PFSK-1 (cell line): ENCODE results near the gene TMEM126B.

ENCODE experiments used
- FOXP2 ChIP-seq: optimal IDR thresholded peaks from 2 replicates; pipeline ENCODE3; 2011; ENCODE audit warnings: borderline replicate concordance, control low read depth, inconsistent platforms; ENCODE audit not compliant: insufficient read depth; ENCODE audit errors: extremely low read length, extremely low read depth
- POLR2AphosphoS5 ChIP-seq: IDR thresholded peaks from 2 replicates; pipeline ENCODE4 v1.6.1; 2012; ENCODE audit warnings: low read depth, mild to moderate bottlenecking, control low read depth, low read length, moderate library complexity
- REST ChIP-seq, 2 experiments: IDR thresholded peaks; 2 replicates each; pipeline versions ENCODE4 v1.6.1 to v1.8.0; 2011 to 2012; ENCODE audit warnings: low read depth in 2 of 2, low read length in 2 of 2, control low read depth in 1 of 2, inconsistent platforms in 1 of 2, mild to moderate bottlenecking in 1 of 2, moderate library complexity in 1 of 2; ENCODE audit not compliant: insufficient read depth in 1 of 2
- SIN3A ChIP-seq: IDR thresholded peaks from 2 replicates; pipeline ENCODE4 v1.6.1; 2012; ENCODE audit warnings: mild to moderate bottlenecking, low read length, moderate library complexity, borderline replicate concordance; ENCODE audit not compliant: insufficient read depth
- TAF1 ChIP-seq: IDR thresholded peaks from 2 replicates; pipeline ENCODE4 v1.6.1; 2012; ENCODE audit warnings: low read length, control low read depth, borderline replicate concordance; ENCODE audit not compliant: insufficient read depth

TMEM126B gene

GRCh38 chr11:85595285-85595884 lies 33.0 kb upstream of the TMEM126B start:
- TF ChIP-seq TAF1 (no peak), REST (IDR thresholded peaks at IDR 0.05; ENCODE audit: insufficient read depth in 1 of 2, low read depth in 2 of 2, low read length in 2 of 2) (no peak)

GRCh38 chr11:85596886-85597285 lies 31.5 kb upstream of the TMEM126B start:
- TF ChIP-seq POLR2AphosphoS5 (no peak), TAF1 (no peak), REST (IDR thresholded peaks at IDR 0.05; ENCODE audit: insufficient read depth in 1 of 2, low read depth in 2 of 2, low read length in 2 of 2) (no peak), SIN3A (no peak), FOXP2 (no peak)

GRCh38 chr11:85599083-85599482 lies 29.3 kb upstream of the TMEM126B start:
- TF ChIP-seq SIN3A (no peak), FOXP2 (no peak), REST (IDR thresholded peaks at IDR 0.05; ENCODE audit: insufficient read depth in 1 of 2, low read depth in 2 of 2, low read length in 2 of 2) (no peak), TAF1 (no peak), POLR2AphosphoS5 (no peak)

GRCh38 chr11:85602526-85603213 lies 25.7 kb upstream of the TMEM126B start:
- TF ChIP-seq TAF1 (no peak), SIN3A (no peak), FOXP2 (no peak), REST (IDR thresholded peaks at IDR 0.05; ENCODE audit: insufficient read depth in 1 of 2, low read depth in 2 of 2, low read length in 2 of 2) (no peak), POLR2AphosphoS5 (no peak)
